GM18861 (cell line): ENCODE data around the gene TBC1D32.
"Not testable (repeated sequence)": the region's sequence is repeated elsewhere in the genome, so short reads cannot be mapped to it uniquely, and the experiment has no call there.

ENCODE experiments used
- ATAC-seq: cut with Tn5 transposase; IDR thresholded peaks from one replicate; pipeline ENCODE4 v1.9.1; 2021; ENCODE audit not compliant: unreplicated experiment

TBC1D32 gene

GRCh38 chr6:121334299-121335086 lies at the start of gene TBC1D32:
TBC1D32 (minus strand) TSS chr6:121334480; CDS start chr6:121334430, 50 bp downstream.
- peak; percentile 84 for ATAC-seq

- ATAC-seq, result no peak
These were observed 49.2 kb upstream of the TBC1D32 start for GRCh38 chr6:121383478-121383877.

DNA sequence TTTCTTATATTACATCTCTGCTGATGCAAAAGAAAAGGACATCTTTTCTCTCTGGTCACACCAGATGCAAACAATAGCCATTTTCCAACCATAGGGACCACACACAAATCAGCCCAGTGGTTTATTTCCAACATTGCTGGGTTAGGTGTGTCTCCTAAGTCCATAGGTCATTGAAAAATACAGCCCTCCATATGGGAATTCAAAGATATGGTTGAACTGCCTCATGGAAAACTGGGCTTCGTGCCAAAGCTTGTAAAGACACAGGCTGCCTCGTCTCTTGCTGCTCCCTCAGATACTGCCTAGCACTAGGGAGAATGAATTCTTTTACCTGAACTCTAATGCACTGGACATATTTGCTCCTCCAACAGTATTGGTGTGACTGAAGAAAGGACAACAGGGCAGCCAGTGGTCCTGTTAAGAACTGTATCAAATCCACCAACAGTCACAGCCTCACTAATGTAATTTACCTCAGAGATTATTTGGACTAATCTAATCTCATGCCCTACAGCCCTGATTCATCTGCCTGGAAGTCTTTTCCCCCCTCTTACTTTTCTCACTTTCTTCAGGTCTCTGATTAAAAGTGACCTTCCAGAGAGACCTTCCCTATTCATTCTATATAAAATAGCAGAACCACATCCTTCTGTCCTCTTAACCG lies 48.3 kb upstream of the TBC1D32 start:
- ATAC-seq, result no peak

- ATAC-seq, result no peak
These were observed 42.1 kb upstream of the TBC1D32 start for GRCh38 chr6:121376411-121376810.

DNA sequence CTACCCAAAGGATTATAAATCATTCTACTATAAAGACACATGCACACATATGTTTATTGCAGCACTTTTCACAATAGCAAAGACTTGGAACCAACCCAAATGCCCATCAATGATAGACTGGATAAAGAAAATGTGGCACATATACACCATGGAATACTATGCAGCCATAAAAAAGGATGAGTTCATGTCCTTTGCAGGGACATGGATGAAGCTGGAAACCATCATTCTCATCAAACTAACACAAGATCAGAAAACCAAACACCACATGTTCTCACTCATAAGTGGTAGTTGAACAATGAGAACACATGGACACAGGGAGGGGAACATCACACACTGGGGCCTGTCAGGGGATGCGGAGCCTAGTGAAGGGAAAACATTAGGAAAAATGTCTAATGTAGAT lies 39.9 kb upstream of the TBC1D32 start:
- ATAC-seq, result not testable (repeated sequence)

DNA sequence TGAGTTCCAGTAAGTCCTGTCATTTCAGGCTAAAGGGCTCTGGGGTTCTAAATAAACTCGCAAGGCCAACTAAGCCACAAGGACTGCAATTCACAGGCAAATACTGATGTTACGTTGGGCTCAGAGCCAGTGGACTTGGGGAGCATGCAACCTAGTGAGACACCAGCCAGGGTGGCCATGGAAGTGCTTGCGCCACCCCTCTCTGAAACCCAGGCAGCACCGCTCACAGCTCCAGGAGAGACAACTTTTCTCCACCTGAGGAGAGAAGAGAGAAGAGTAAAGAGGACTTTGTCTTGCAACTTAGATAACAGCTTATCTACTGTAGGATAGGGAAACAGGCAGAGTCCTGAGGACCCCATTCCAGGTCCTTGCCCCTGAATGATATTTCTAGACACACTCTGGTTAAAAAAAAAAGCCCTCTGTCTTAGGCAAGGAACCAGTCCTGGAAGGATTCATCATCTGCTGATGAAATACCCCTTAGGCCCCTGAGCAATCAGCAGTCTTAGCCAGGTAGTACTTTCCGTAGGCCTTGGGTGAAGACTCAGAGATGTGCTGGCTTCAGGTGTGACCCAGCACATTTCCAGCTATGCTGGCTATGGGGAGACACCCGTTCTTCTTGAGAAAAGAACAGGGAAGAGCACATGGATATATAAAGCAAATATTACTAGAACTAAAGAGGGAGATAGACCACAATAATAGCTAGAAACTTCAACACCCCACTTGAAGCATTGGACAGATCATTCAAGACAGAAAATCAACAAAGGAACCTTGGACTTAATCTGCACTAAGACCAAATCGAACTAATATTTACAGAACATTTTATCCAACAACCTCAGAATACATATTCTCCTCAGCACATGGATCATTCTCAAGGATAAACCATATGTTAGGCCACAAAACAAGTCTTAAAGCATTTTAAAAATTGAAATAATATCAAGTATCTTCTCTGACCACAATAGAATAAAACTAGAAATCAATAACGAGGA lies 31.5 kb upstream of the TBC1D32 start:
- ATAC-seq, result no peak

- ATAC-seq, result no peak
These were observed 22.3 kb upstream of the TBC1D32 start for GRCh38 chr6:121356575-121356974.

DNA sequence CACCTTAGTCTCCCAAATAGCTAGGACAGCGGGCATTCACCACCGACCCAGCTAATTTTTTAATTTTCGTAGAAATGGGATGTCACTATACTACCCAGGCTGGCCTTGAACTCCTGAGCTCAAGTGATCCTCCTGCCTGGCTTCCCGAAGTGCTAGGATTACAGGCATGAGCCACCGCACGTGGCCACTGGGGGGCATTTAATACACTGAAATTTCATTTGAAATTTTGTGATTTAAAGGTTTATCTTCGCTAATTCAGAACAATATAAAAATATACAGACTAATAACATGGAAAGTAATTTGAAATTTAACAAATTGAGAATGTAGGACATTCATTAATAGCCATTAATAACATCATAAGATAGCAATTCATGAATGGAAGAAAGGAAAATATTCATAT lies 20.5 kb upstream of the TBC1D32 start:
- no peak for ATAC-seq

DNA sequence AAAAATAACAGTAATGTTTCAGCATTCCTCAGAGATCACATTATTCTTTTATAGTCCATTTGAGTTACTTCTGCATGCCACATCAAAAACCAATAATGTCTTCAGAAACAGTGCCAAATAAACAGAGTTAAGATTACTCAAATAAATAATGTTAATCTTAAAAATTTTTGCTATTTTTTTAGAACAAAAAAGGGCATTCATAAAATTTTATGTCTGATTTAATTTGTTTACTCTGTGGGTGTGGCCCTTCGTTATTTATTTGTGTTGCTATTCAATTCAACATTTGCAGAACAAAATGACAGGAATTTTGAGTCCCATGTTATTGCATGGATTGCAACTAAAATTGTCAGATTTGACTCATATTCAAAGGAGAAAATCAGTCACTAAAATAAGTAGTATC lies 18.7 kb upstream of the TBC1D32 start:
- ATAC-seq, result no peak

DNA sequence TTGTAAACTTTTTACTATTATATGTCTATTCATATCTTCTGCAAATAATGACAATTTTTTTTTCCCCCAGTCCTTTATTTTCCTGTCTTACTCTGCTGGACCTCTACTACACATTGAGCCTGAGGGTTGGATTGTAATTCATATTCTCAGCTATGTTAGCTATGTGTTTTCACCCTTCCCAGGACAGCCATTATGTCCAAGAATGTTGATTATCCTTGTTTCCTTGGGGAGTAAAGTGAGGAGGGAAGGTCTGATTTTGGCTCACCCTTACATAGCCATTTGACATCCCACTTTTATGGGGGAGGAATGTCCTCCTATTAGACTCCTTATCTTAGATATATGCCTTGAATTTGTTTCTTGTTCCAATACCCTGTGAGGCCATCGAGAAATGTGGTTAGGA lies 17.6 kb upstream of the TBC1D32 start:
- no peak for ATAC-seq

- no peak for ATAC-seq
These were observed 15.3 kb upstream of the TBC1D32 start for GRCh38 chr6:121349596-121349995.

DNA sequence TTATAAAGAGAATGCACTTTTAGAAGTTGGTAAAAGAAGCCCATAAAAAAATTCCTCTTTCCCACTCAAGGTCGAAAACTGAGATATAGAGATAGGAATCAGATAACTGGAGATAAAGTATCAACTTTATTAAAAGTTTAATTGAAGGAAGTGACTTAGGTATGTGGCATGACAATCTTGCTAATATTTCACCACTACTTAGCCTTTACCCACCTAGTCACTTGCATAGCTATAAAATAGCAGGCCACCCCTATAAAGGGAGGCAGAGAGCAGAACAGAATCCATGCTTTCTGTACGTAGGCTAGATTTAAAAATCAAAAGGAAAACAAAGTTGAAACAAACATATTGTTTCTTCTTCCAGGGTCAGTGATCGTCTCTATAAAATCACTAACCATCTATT lies 13.2 kb upstream of the TBC1D32 start:
- ATAC-seq, result no peak

- ATAC-seq, result no peak
These were observed 10.3 kb upstream of the TBC1D32 start for GRCh38 chr6:121344539-121344938.

DNA sequence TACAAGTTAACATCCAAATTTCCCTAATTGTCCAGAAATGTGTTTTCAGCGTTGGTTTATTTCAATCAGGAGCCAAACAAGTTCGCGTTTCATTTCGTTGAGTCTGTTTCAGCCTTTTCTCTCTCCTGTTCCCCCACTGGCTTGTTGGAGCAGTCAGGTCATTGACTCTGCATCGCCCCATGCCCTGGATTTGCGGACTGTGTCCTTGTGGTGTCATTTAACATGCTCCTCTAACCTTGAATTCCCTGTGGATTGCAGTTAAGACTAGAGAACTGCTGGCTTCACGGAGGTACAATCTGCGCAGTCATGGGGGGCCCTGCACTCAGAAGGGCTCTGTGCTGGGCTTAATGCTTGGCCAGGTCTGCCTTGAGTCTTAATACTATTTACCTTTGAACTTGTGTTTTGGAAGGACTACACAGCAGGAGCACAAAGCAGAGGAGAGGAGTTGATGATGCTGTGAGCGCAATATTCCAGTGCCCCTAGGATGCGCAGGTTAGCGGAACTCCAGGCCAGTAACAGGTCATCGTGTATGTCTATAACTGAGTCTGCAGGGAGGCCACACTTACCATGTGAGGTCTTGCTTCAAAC lies 5.5 kb upstream of the TBC1D32 start:
- ATAC-seq, result no peak

GRCh38 chr6:121338956-121339355 lies 4.7 kb upstream of the TBC1D32 start:
- no peak for ATAC-seq

- ATAC-seq, result no peak
These were observed 4.1 kb upstream of the TBC1D32 start for GRCh38 chr6:121338366-121338765.

GRCh38 chr6:121335087-121336008 lies 1.1 kb upstream of the TBC1D32 start:
- no peak for ATAC-seq

DNA sequence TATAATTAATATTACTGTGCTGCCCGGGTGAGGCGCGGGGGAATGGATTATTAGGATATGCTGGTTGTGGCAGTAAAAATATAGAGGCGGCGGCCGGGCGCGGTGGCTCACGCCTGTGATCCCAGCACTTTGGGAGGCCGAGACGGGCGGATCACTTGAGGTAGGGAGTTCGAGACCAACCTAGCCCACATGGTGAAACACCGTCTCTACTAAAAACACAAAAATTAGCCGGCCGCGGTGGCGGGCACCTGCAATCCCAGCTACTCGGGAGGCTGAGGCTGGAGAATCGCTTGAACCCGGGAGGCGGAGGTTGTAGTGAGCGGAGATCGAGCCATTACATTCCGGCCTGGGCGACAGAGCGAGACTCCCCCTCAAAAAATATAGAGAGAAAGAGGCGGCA lies 586 bp downstream of the TBC1D32 start:
- not testable (repeated sequence) for ATAC-seq

DNA sequence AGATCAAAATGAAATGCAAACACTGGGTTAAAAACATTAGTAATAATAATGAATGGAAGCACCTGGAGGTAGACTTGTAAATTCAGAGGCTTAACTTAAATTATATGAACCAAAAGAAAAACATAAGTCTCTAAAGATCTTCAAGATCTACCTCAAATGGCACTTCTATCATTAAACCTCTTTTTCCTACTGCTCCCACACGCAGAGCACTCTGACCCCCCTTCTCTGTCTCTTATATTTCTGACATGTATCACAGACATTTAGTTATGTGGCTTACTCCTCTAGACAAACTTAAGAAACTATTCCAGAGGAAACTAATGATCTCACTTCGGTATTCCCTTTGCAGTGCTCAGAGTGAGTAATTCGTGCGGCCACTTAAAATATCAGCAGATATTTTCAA lies 1.1 kb downstream of the TBC1D32 start:
- no peak for ATAC-seq

DNA sequence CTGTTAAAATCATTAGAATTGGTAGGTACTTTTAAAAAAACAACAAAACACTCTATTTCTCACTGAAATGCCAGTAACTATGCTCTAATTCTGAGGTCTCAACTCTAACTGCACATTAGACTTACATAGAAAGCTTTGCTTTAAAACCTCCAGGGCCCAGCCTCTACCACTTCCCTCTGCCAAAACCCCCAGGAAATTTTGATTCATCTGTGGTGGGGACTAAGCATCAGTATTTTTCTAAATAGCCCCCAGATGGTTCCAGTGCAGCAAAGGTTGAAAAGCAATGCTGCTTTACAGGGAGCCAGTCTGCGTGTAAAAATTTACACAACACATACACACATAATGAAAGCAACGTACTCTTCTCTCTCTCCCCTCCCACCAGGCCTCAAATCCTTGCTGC lies 3.8 kb downstream of the TBC1D32 start:
- ATAC-seq, result no peak
